Measurements from ENCODE around the gene SEZ6L.

The SEZ6L gene

DNA sequence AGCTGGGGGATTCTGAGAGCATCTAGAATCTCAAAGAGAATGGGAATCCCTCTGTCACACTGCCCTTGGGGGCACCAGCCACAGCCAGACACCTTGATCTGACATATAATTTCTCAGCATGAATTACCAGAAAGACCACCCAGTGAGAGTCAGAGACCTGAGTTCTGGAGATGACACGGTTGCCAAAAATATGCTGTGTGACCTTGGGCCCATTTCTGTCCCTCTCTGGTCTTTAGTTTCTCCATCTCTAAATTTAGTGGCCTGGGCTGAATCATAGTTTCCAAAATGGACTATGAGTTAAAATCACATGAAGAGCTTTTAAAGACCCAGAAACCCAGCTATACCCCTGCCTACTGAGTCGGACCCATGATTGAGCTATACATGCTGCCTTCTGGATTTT lies 15.9 kb downstream of the SEZ6L start:
- DNase-seq: no peak

DNA sequence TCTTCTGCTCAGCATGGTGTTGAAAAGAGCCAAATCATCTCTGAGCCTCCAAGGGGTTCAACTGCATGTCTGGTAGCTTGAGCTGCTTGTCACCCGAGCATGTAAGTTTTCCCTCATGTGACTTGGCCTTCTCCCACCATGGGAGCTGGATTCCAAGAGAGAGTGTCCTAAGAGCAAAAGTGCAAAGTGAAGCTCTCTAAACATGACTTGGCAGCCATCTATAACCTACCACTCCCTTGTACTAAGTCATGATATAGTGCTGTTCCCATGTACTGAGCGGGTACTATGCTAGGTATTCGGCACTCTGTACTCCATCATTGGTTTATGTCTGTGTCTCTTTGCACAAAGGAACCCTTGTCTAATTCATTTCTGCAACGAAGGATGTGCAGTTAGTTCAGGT lies 19.1 kb downstream of the SEZ6L start:
- DNase-seq: no peak

DNA sequence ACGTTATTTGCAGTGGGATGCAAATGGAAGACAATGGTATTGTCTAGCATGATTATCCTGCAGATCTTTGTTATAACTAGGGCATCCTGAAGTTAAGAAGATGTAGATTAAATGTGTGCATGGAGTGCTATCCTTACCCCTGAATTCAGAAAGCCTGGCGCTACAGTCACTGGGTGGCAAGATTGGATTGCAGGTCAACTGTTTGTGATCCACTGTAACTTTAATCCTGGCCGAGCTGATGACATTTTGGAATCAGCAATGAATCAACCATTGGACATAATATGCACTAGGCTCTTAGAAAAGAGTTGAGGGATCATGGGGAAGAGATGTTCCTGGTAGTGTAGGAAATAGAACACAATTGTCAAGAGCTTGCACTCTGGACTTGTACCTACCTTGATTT lies 25.1 kb downstream of the SEZ6L start:
- DNase-seq: no peak

DNA sequence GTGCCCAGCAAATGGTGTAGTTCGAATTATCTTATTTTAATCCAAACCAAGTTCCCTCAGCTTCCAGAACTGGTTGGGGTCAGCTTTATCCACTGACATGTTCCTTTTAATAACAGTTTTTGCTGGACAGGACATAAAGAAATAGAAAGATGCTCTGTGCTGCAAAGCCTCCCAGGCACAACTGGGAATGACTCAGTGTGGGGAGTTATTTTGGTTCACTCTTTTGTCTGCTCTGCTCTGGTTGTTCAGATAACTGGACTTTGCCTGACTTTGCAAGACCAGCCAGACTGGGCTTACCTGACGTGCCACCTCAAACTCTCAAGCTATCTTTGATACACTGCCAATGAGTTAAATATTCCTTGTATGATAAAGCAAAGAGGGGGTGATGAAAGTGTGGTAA lies 25.6 kb downstream of the SEZ6L start:
- DNase-seq: no peak

DNA sequence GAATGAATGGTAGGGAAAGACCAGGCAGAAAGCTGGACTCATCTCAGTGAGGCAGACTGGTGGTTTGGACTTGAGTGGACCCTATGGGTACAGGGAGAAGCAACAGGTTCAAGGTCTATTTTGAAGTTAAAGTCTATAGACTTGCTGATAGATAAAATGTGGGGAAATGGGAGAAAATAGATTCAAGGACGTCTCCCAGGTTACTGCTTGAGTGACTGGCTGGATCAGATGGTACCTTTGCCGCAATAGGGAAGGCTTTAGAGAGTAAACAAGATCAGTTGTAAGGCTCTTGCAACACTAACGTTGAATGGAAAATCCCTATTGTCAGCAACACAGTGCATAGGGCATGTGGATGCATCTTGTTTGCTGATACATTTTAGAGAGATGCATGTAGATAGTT lies 27.4 kb downstream of the SEZ6L start:
- DNase-seq: no peak

DNA sequence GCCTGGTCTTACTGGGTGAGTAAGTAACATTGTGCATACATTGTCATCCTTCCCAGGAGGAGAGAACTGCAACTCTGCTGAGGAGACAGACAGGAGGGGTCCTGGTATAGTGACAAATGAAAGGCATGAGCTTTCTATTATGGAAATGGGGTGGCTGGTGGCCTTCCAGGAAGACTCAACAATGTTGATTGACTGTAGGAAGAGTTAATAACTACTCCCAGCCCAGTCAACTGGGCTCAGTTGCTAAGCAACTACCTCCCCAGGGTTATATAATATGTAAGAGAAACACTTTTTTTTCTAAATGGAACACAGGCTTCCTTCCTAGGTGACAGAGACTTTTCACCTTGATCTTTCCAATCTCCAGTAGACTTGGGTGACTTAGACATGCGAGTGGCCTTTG lies 28.2 kb downstream of the SEZ6L start:
- DNase-seq: no peak

DNA sequence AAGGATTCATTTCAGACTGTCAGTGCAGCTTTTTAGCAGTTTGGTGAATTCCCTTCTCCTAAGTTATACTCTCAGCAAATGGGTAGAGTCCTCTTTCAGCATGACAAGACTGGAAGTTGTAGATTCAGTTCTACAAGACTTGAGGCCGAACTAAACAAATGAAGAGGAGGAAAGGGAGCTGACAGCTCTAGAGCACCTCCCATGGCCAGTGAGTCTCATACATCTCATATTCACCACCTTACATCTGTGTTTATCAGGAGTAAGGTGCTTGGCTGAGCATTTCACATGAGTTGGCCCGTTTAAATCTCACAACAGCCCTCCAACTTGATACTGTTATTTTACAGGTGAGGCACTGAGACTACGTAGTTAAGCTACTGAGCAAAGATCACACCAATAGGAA lies 30.4 kb downstream of the SEZ6L start:
- DNase-seq: no peak

DNA sequence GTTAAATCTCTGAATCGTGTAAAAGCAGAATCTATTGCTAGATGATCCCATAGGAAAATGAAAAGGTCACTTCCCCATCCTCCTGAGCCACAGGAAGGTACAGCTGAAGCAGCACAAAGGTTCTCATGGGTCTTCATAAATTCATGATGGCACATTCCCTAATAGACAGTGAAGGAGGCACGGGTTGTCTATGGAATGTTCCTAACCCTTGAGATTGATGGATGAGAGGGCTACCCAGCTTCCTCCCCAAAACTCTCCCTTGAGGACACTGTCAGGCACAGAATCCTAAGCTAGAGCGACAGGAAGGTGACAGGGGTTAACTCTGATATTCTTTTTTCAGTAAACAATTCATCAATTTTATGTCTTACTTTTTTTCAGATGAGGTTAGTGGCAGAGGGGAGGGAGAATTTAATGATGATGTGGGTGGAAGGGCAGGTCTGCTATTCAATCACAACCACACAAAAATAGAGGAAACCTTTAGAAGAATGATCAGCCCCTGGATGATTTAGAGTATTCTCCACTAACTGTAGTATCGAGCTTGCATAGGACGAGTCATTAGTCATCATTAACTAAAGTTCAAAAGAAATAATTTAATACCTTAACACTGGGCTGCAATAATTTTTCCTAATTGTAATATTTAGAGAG lies 33.1 kb downstream of the SEZ6L start:
- no peak for DNase-seq

DNA sequence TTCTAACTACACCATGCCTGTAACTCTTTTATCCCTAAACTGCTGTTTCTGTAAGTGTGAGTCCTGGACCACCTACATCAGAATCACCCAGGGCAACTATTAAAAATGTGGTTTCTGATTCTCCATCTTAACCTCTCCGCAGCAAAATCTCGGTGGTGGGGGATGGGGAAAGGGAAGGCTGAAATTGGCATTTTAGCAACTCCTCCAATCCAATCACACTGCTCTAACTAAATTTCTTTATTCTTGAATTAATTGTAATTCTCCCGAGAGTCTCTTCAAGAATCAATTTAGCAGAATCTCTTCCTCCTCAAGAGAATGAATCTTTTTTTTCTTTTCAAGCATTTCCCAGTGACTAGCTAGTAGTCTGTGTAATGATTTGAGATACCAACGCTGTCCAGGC lies 36.2 kb downstream of the SEZ6L start:
- DNase-seq: no peak

DNA sequence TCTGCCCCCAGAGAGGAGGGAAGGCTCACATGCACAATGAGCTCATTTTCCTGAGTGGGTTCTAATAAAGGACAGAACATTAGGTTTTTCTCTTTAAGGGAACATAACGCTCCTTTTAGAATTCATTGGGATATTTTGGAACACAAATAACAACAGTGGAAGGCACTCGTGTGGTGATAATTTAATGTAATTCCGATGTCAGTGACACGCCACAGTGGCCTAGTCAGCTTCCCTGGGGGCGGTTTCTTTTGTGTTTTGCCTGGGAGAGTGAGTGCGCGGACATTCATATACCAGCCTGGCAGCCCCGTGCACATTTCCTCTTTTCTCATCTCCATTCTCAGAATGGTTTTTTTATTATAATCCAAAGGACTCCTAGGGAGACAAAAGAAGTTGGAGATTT lies 41.1 kb downstream of the SEZ6L start:
- no peak for DNase-seq

DNA sequence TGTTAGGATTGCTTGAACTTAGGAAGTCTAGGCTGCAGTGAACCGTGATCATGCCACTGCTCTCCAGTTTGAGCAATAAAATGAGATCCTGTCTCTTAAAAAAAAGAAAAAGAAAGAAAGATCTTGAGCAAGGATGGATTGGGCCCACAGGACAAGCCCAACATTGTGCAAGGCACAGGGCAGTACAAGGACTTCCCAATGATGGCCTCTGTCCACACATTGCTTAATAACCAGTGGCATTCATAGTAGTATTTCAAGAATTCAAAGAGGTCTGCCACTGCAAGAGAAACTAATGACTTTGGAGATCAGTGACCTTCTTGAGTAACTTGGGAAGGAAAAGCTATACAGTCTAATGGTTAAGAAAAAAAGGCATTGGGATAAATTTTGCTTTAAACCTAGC lies 44.6 kb downstream of the SEZ6L start:
- DNase-seq: no peak

DNA sequence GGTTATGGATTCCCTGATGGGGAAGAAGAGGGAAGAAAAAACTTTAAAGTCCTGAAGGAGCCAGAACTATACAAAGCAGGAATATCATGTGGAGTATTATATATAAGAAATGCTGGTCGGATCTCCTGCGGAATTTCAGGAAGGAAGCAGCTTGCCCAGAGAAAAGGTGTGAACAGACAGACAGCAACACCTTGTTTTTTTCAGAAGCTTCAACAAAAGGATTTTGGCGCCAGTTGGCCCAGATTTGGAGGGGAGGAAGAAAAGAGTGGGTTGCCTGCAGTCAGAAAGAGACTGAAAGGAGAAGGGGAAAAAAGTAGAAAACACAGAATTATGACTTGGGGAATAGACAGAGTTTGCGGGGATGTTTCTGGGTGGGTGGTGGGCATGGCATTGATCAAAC lies 45.2 kb downstream of the SEZ6L start:
- no peak for DNase-seq

DNA sequence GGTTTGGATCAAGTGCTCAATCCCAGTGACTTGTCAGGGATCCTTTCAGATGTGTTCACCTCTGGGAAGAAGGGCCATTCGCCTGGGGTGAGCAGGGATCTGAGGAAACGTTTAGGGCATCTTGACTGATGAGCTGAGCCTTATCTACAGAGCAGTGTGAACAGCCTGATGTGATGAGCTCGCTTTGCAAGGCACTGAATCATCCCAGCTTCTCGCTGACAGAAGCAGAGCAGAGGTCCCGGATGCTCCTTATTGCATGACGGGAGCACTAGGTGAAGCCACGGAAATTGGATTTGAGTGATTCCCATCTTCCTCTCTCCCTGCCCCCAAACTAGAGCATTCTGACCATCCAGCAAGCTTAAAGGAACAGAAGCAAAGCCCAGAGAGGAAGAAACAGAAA lies 46.5 kb downstream of the SEZ6L start:
- no peak for DNase-seq

DNA sequence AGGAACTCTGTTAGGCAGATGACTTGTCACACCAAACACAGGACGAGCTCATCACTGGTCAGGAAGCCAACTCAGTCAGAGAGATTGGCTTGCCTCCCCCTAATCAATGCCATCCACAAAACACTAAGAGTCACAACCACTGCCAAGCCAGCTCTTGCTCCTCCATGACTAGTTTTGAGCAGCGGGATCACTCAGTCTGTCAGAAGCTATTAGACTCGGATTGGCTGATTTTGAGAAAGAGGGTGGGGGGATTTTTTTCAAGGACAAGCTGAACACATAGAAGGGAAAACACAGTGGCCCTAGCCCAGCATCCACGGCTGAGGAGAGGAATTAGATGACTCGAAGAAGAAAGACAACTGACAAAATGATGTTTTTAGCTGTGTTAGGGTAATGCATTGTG lies 55.9 kb downstream of the SEZ6L start:
- DNase-seq: no peak

DNA sequence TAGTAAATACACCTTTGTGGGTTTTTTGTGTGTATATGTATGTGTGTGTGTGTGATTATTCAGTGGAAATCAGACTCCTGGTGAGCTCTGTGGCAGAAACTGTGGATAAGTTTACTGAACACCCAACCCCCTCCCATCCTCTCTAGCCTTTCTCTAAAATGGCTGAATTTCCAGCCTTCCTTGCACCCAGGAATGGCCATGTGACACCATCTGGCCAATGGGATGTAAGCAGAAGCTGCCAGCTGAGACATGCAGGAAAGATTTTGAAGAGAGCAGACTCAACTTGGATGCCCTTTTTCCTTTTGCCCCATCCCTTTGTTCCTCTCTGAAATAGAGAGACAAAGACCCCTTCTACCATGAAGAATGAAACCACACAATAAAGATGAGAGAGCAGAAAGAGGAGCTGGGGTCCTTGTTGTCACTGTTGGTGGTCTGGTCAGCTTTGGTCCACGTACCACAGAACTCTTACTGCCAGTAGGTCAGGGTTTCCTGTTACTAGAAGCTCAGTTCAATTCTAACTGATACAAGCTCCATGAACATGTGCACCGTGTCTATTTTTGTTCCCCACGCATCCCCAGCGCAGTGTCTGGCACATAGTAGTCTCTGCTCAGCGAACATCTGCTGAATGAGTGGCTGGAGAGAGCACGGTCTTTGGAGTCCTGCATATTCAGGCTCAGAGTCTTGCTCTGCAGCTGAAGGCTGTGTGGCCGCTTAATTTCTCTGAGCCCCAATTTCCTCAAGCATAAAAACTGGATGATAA lies 57.5 kb downstream of the SEZ6L start:
- no peak for DNase-seq

DNA sequence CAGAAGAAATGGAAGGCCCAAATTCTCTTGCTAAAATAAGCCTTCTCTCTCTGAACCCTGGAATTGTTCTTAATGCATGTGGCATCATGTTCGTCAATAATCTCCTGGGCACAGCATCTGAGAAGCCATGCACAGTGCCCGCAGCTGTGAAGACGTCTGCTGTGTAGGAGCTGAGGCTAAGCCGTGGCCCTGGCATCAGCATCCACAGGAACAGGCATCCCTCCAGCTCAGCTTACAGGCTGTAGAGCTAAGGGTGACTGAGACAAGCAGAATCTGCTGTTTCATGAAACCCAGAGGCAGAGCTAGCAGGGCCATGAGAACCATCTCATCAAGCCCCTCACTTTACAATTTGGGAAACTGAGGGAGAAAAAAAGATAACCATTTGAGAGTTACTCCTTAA lies 60.6 kb downstream of the SEZ6L start:
- DNase-seq: no peak

DNA sequence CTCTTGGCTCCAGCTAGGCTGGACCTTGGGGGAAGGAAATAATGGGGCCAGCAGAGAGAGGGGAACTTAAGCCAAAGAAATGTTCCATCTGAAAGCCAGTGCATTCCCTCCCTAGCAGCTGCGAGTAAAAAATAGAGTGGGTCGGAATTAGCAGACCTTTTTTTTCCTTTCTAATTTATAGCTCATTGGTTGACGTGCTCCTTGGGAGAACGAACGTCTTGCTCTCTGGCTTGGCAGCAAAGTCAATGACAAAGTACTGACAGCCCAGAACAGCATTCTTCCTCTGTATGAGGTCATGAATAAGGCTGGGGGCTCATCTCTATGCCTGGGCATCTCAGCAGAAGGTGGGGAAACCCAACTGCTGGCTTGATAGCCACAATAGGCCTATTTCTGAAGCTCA lies 65.0 kb downstream of the SEZ6L start:
- DNase-seq: no peak

DNA sequence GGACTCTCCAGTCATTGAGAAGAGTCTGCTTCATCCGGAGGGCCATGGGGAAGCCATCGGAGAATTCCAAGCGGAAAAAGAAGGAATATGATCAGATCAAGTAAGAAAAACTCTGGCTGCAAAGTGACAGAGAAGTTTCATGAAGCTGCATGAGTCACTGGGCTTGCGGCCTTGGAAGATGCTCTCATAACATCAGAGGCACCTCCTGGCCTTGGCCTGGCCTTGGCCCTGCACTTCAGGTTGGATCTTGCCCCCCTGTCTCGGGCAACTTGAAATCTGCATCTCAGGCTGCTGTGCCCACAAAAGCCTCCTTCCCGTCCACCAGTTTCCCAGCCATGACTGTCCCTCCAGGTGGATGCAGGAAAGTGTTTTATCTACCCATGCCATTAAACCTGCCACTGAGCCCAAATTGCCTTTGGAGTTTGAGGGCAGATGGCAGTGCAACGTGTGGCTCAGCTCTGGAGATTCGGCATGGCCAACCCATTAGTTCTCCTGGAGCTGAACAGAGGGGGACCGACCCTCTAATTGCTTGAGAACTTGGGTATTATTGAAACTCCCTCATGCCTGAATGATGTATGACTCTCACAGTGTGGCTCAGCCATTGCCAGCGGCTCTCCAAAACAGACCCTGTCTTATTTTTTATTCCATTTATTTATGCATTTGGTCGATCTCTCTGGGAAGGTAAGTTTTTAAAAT lies 66.7 kb downstream of the SEZ6L start:
- no peak for DNase-seq

DNA sequence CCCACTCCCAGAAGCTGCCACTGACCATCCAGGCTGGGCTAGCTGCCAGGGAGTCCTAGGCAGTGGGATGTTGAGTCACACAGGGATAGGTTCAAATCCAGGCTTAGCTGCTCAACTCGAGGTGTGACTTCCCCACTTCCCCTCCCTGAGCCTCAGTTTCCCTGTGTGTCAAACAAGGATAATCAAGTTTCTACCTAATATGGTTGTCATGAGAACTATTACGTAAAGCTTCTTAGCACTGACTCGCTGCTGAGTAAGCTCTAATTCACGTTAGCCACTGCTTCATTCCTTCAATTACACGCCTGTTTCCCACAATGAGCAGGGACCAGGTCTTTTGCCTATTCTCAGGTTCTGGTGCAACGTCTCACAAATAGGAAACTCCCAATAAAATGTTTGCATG lies 67.7 kb downstream of the SEZ6L start:
- no peak for DNase-seq

DNA sequence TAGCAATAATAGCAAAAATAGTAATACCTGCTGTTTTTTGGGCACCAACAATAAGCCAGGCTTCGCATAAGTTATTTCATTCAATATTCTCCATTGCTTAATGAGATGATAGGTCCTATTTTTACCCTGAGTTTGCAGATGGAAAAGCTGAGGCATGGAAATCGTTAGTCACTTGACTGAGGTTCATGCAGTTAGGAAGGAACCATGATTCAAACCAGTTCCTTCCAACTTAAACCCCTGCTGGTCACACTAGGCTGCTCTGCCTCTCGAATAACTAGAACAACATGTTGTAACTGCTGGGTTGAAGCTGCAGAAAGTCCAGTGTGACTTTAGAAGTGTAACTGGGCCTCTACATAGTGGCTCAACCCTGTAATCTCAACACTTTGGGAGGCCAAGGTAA lies 69.3 kb downstream of the SEZ6L start:
- DNase-seq: no peak

DNA sequence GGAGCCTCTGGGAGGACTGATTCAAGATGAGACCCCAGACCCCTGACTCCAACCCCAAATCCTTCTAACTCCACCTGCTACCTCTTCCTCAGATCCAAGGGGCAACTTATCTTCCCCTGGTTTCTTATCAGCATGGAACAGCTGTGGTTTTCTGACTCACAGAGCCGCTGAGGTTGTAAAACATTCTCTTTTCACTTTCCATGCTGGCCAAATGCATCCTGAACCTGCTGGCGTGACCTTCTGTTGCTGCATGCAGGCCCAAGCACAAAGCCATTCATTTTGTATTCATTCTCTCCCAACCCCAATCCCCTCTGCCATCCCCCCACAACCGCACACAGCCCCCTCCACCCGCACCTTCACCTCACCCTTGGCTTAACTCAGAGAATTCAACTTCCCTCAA lies 70.3 kb downstream of the SEZ6L start:
- no peak for DNase-seq

DNA sequence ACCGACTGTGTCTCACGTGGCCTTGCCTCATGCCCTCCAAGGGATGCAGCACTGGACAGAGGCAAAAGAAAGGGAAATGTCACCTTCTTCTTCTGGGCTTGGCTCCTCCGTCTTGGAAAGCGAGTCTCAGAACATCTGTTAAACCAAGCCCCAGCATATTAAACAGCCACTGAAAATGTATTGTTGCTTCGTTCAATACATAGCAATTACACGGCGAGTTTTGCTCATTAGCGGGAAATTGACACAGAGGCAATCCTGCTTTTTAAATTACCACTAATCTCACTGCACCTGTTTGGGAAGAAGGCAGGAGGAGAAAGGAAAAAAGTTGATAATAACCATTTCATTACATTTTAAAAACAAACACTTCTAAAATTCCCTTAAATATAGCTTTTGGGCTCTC lies 72.1 kb downstream of the SEZ6L start:
- DNase-seq: no peak

DNA sequence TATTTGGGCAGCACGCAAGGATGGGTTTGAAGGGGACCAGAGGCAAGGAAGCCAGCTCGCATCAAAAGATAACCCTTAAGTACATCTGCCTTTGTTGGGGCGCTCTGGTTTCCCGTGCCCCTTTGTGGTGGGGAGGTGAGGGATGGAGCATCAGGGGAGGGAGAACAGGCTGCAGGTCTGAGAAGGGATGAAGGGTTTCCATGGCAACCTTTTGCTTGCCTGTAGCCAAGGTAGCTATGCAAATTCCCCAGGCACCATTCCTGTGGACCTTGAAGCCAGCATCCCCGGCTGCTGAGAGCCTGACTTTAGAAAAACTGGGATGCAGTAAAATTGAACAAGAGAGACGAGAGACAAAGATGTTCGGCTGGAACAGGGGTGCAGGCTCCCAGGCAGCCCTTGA lies 75.7 kb downstream of the SEZ6L start:
- no peak for DNase-seq

DNA sequence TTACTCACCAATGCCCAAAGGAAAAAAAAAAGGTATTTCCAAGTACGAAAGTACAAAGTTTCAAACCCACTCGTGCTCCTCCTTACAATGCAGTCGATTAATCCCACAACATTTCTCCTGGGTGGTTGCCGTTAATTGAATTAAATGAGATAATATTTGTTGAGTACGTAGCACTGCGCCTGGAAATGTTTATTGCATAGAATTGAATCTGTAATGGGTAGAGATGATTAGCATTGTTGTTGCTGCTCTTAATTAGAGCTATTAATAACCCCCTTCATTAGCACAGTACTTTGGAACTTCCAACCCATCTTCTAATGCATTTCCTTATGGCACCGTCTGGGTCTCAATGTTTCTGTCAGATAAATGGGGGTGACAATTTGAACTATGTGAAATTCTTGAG lies 77.3 kb downstream of the SEZ6L start:
- no peak for DNase-seq

DNA sequence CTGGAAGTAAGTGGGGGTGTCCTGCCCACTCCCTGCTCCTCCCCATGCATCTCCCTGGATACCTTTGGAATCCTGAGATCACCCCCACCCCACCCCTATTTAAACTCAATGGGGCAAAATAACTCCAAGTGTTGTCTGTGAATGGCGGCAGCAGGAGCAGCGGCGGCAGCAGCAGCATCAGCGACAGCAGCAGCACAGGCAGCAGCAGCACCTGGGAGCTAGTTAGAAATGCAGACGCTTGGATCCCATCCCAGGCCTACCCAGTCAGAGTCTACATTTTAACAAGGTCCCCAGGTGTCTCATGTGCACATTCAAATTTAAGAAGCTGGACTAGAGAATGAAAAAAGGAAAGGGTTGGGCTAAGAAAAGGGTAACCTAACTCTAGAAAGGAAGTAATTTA lies 82.6 kb downstream of the SEZ6L start:
- no peak for DNase-seq
